ENCODE measurements around the gene LRCH1. TPM values are rescaled to one million over a fixed set of nuclear protein-coding genes. Genes with fewer than 3 reads are reported as not detected.
"Not testable (repeated sequence)": the region's sequence is repeated elsewhere in the genome, so short reads cannot be mapped to it uniquely, and the experiment has no call there.

LRCH1 gene
- total RNA-seq, 6 experiments from 2014 or later, result 11.3 to 13.9 (median 12.5) TPM

GRCh38 chr13:46753917-46754316 is 200.9 kb downstream of the LRCH1 start:
- H3K4me3 Mint-ChIP-seq, result no peak overlapping the region
- TF ChIP-seq CTCF (IDR thresholded peaks at IDR 0.05), result no peak
- H3K36me3 Mint-ChIP-seq (ENCODE audit: low read depth), result peaks cover 17% of the 10 kb centered on the region
- H3K4me1 Mint-ChIP-seq (ENCODE audit: low read depth), result peaks cover 24% of the 10 kb centered on the region
- no peak overlapping the region for H3K27ac Mint-ChIP-seq
- peaks cover 7% of the 10 kb centered on the region for H3K27me3 Mint-ChIP-seq (ENCODE audit: insufficient read depth)
- no peaks in the 10 kb centered on the region for H3K9me3 Mint-ChIP-seq
- no peak for DNase-seq

GRCh38 chr13:46754812-46755211 is 201.8 kb downstream of the LRCH1 start:
- Mint-ChIP-seq H3K27ac (no peak overlapping the region), H3K36me3 (ENCODE audit: low read depth) (peaks cover 17% of the 10 kb centered on the region), H3K27me3 (ENCODE audit: insufficient read depth) (peaks cover 7% of the 10 kb centered on the region), H3K9me3 (no peaks in the 10 kb centered on the region), H3K4me3 (no peak overlapping the region), H3K4me1 (ENCODE audit: low read depth) (peaks cover 21% of the 10 kb centered on the region)
- DNase-seq, result no peak
- TF ChIP-seq CTCF (IDR thresholded peaks at IDR 0.05), result no peak

GRCh38 chr13:46755508-46755907 is 202.5 kb downstream of the LRCH1 start:
- Mint-ChIP-seq H3K36me3 (ENCODE audit: low read depth) (peaks cover 17% of the 10 kb centered on the region), H3K4me1 (ENCODE audit: low read depth) (peaks cover 17% of the 10 kb centered on the region)
- H3K4me3 Mint-ChIP-seq; H3K27ac Mint-ChIP-seq; H3K9me3 Mint-ChIP-seq; H3K27me3 Mint-ChIP-seq (ENCODE audit: insufficient read depth); DNase-seq: not testable (repeated sequence)

- peak; percentile 4 for DNase-seq
- H3K36me3 Mint-ChIP-seq (ENCODE audit: low read depth), result peaks cover 5% of the 10 kb centered on the region
- H3K27ac Mint-ChIP-seq, result no peak overlapping the region
- H3K4me3 Mint-ChIP-seq, result no peak overlapping the region
- no peak for TF ChIP-seq CTCF (IDR thresholded peaks at IDR 0.05)
- H3K4me1 Mint-ChIP-seq (ENCODE audit: low read depth), result peaks cover 11% of the 10 kb centered on the region; the same call in 1 of the 2 replicates
- no peaks in the 10 kb centered on the region for H3K9me3 Mint-ChIP-seq
- H3K27me3 Mint-ChIP-seq (ENCODE audit: insufficient read depth), result peaks cover 9% of the 10 kb centered on the region
These were observed 204.0 kb downstream of the LRCH1 start for GRCh38 chr13:46756977-46757376.

GRCh38 chr13:46757640-46758039 is 204.7 kb downstream of the LRCH1 start:
- no peak overlapping the region for H3K4me3 Mint-ChIP-seq
- H3K4me1 Mint-ChIP-seq (ENCODE audit: low read depth), result peaks cover 11% of the 10 kb centered on the region; the same call in 1 of the 2 replicates
- H3K27me3 Mint-ChIP-seq (ENCODE audit: insufficient read depth), result peaks cover 9% of the 10 kb centered on the region
- H3K27ac Mint-ChIP-seq, result no peak overlapping the region
- TF ChIP-seq CTCF (IDR thresholded peaks at IDR 0.05), result no peak
- peaks cover 5% of the 10 kb centered on the region for H3K36me3 Mint-ChIP-seq (ENCODE audit: low read depth)
- no peak for DNase-seq
- no peaks in the 10 kb centered on the region for H3K9me3 Mint-ChIP-seq

- Mint-ChIP-seq H3K9me3 (no peaks in the 10 kb centered on the region), H3K4me3 (no peak overlapping the region), H3K27me3 (ENCODE audit: insufficient read depth) (peaks cover 9% of the 10 kb centered on the region), H3K4me1 (ENCODE audit: low read depth) (peaks cover 22% of the 10 kb centered on the region), H3K36me3 (ENCODE audit: low read depth) (no peaks in the 10 kb centered on the region), H3K27ac (no peak overlapping the region)
- no peak for TF ChIP-seq CTCF (IDR thresholded peaks at IDR 0.05)
- no peak for DNase-seq
These were observed 206.9 kb downstream of the LRCH1 start for GRCh38 chr13:46759846-46760245.
